KMS-11 (cell line): Measurements from ENCODE around the gene VWA7.
"Not testable (repeated sequence)": the region's sequence is repeated elsewhere in the genome, so short reads cannot be mapped to it uniquely, and the experiment has no call there.

ENCODE experiments used
- H2AFZ ChIP-seq: fragments of 200-600 bp; sonication (generic); 2 replicates; pipeline ENCODE4 v1.6.1; 2016; ENCODE audit warnings: antibody characterized with exemption, mixed run types, low read depth
- H3K27ac ChIP-seq: fragments of 200-600 bp; sonication (generic); 2 replicates; pipeline ENCODE4 v1.6.1; 2016; ENCODE audit warnings: mild to moderate bottlenecking, mixed run types
- H3K27me3 ChIP-seq: fragments of 200-600 bp; sonication (generic); 2 replicates; pipeline ENCODE4 v1.6.1; 2017; ENCODE audit warnings: mild to moderate bottlenecking, low read depth, mixed run types, moderate library complexity; ENCODE audit not compliant: insufficient read depth
- H3K36me3 ChIP-seq: fragments of 200-600 bp; sonication (generic); 2 replicates; pipeline ENCODE4 v1.6.1; 2017; ENCODE audit warnings: mild to moderate bottlenecking, mixed run types; ENCODE audit not compliant: insufficient read depth
- H3K4me1 ChIP-seq: fragments of 200-600 bp; sonication (generic); 2 replicates; pipeline ENCODE4 v1.6.1; 2016; ENCODE audit warnings: mild to moderate bottlenecking, low read depth, mixed run types; ENCODE audit not compliant: poor library complexity, severe bottlenecking
- H3K4me2 ChIP-seq: fragments of 200-600 bp; sonication (generic); 2 replicates; pipeline ENCODE4 v1.7.0; 2016; ENCODE audit warnings: mild to moderate bottlenecking, mixed run types
- H3K4me3 ChIP-seq: fragments of 200-600 bp; sonication (generic); IDR thresholded peaks from 2 replicates; pipeline ENCODE4 v1.6.1; 2017; ENCODE audit warnings: low read depth, low read length, mixed read lengths; ENCODE audit not compliant: insufficient read depth
- H3K79me2 ChIP-seq: fragments of 200-600 bp; sonication (generic); 2 replicates; pipeline ENCODE4 v1.6.1; 2016; ENCODE audit warnings: low read depth, mixed run types; ENCODE audit not compliant: insufficient read depth
- H3K9ac ChIP-seq: fragments of 200-600 bp; sonication (generic); 2 replicates; pipeline ENCODE4 v1.6.1; 2016; ENCODE audit warnings: mild to moderate bottlenecking, mixed run types
- H4K20me1 ChIP-seq: fragments of 200-600 bp; sonication (generic); 2 replicates; pipeline ENCODE4 v1.6.1; 2016; ENCODE audit warnings: mild to moderate bottlenecking, mixed run types; ENCODE audit not compliant: insufficient read depth
- TF ChIP-seq, protein P1 (sequence below): fragments of 200-600 bp; sonication (generic); conservative IDR thresholded peaks from 2 replicates; pipeline ENCODE4 v1.6.1; 2017; ENCODE audit warnings: low read depth, mild to moderate bottlenecking, antibody characterized with exemption, low read length, moderate library complexity, mixed read lengths

VWA7 gene

DNA sequence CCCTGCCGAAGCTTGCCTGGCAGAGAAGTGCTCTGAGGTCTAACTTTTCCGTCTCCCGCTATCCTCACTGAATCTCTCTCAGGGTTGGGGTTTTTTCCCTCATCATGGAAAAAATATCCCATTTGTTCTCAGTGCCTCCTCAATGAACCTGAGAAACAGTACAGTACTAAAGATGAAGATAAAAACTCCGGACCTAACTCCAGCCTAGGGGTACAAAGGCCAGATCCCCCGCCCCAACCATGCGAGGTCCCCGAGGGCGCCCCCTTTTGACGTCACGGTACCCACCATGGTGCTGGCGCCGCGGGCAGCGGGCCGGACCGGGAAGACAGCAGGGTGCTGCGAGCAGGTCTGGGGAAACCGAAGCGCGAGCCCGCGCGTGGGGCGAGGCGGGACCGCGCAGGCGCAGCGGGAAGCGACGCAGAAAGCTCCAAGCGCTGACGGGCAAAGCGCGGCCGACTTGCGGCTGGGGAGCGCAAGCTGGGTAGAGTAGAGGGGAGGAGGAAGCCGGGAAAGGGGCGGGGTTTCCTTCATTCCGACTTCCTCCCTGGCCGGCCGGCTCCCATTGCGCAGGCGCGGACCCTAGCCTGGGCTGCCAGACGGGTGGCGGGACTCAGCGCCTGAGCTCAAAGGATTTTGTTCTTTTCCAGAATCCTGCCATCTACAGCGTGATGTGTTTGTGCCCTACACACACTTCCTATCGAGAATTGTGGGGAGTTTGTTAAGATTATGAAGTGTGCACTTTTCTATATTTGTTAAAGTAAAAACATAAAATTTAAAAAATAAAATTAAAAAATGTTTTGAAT, 29.5 kb upstream of the VWA7 start, which contains the start of gene LSM2:
Gene LSM2, minus strand, starts transcription at position 497 of the 803 bp plus-strand sequence. Its CDS starts 209 bp downstream, at position 288.
- Histone ChIP-seq H3K9ac (peak within 1 kb of the TSS; percentile 79), H3K36me3 (no peaks in the 10 kb centered on the region), H3K79me2 (peaks cover 13% of the 10 kb centered on the region), H3K4me1 (peaks cover 23% of the 10 kb centered on the region), H3K4me2 (peak within 1 kb of the TSS; percentile 99), H3K27me3 (no peaks in the 10 kb centered on the region), H4K20me1 (no peaks in the 10 kb centered on the region), H3K4me3 (peak within 1 kb of the TSS; percentile 44), H3K27ac (peak within 1 kb of the TSS; percentile 65), H2AFZ (peak within 1 kb of the TSS; percentile 74; the same call in 1 of the 2 replicates)
- TF ChIP-seq, protein P1, sequence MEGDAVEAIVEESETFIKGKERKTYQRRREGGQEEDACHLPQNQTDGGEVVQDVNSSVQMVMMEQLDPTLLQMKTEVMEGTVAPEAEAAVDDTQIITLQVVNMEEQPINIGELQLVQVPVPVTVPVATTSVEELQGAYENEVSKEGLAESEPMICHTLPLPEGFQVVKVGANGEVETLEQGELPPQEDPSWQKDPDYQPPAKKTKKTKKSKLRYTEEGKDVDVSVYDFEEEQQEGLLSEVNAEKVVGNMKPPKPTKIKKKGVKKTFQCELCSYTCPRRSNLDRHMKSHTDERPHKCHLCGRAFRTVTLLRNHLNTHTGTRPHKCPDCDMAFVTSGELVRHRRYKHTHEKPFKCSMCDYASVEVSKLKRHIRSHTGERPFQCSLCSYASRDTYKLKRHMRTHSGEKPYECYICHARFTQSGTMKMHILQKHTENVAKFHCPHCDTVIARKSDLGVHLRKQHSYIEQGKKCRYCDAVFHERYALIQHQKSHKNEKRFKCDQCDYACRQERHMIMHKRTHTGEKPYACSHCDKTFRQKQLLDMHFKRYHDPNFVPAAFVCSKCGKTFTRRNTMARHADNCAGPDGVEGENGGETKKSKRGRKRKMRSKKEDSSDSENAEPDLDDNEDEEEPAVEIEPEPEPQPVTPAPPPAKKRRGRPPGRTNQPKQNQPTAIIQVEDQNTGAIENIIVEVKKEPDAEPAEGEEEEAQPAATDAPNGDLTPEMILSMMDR, result peak; percentile 63; the same call in 1 of the 2 replicates

GRCh38 chr6:31805939-31806469, 28.9 kb upstream of the VWA7 start:
- peaks cover 18% of the 10 kb centered on the region for H3K79me2 ChIP-seq
- peak overlapping the region; percentile 79 for H3K9ac ChIP-seq
- H3K27ac ChIP-seq, result peak overlapping the region; percentile 65
- H4K20me1 ChIP-seq, result no peaks in the 10 kb centered on the region
- peak overlapping the region; percentile 99 for H3K4me2 ChIP-seq
- H2AFZ ChIP-seq, result peak overlapping the region; percentile 74; the same call in 1 of the 2 replicates
- TF ChIP-seq, protein P1, result no peak
- H3K27me3 ChIP-seq, result no peaks in the 10 kb centered on the region
- H3K36me3 ChIP-seq, result no peaks in the 10 kb centered on the region
- H3K4me3 ChIP-seq, result peak overlapping the region; percentile 44
- H3K4me1 ChIP-seq, result peaks cover 23% of the 10 kb centered on the region

- H3K4me1 ChIP-seq, result peaks cover 17% of the 10 kb centered on the region
- H3K79me2 ChIP-seq, result peaks cover 15% of the 10 kb centered on the region
- not testable (repeated sequence) for H3K9ac ChIP-seq, H4K20me1 ChIP-seq, H3K4me3 ChIP-seq, H3K36me3 ChIP-seq, H3K27me3 ChIP-seq, H3K4me2 ChIP-seq, H2AFZ ChIP-seq, H3K27ac ChIP-seq
These were observed 24.2 kb upstream of the VWA7 start for GRCh38 chr6:31801031-31801927.

DNA sequence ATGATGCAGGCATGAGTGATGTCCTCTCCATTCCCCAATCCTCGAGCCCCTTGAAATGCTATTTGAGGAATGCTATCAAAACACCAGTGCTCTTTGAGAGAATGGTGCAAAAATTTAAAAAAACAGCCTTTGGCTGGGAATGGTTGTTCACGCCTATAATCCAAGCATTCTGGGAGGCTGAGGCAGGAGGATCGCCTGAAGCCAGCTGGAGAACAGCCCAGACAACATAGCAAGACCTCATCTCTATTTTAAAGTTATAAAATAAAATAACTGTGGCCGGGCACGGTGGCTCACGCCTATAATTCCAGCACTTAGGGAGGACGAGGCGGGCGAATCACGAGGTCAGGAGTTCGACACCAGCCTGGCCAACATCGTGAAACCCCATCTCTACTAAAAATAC, 22.7 kb upstream of the VWA7 start:
- Histone ChIP-seq H3K4me2 (no peak overlapping the region), H3K79me2 (peaks cover 12% of the 10 kb centered on the region), H3K9ac (no peak overlapping the region), H2AFZ (no peak overlapping the region), H3K4me3 (no peak overlapping the region), H3K4me1 (peaks cover 10% of the 10 kb centered on the region), H4K20me1 (no peaks in the 10 kb centered on the region), H3K27ac (no peak overlapping the region), H3K36me3 (no peaks in the 10 kb centered on the region), H3K27me3 (no peaks in the 10 kb centered on the region)
- TF ChIP-seq, protein P1, result no peak
